Stimulated activated CD4-positive, alpha-beta T cell treated with anti-CD3 and anti-CD28 coated beads, Interleukin-2, amount 100 ng/mL, for 48 hours (primary cell): ENCODE results near the gene TPSD1.
"Not testable (repeated sequence)": the region's sequence is repeated elsewhere in the genome, so short reads cannot be mapped to it uniquely, and the experiment has no call there.

ENCODE experiments used
- DNase-seq, 2 donors: peaks; one replicate each; pipeline ENCODE4 v3.0.0-alpha.2; 2020

TPSD1 gene

GRCh38 chr16:1264345-1265089 is 8.6 kb downstream of the TPSD1 start:
- no peak for DNase-seq

GRCh38 chr16:1265090-1265630 is 9.3 kb downstream of the TPSD1 start:
- DNase-seq: no peak

- DNase-seq: no peak
Measured at GRCh38 chr16:1265826-1266225, 10.0 kb downstream of the TPSD1 start.

- not testable (repeated sequence) for DNase-seq
Measured at GRCh38 chr16:1269418-1269817, 13.5 kb downstream of the TPSD1 start.

GRCh38 chr16:1271380-1271723 is 15.5 kb downstream of the TPSD1 start:
- DNase-seq: no peak

GRCh38 chr16:1271724-1272413 is 16.0 kb downstream of the TPSD1 start:
- DNase-seq: not testable (repeated sequence)

- DNase-seq: no peak
Measured at GRCh38 chr16:1272453-1273198, 16.8 kb downstream of the TPSD1 start.

- no peak for DNase-seq
Measured at GRCh38 chr16:1273816-1274215, 17.9 kb downstream of the TPSD1 start.

- DNase-seq: no peak
Measured at GRCh38 chr16:1274767-1275166, 18.9 kb downstream of the TPSD1 start.

- DNase-seq: no peak
Measured at GRCh38 chr16:1275791-1276579, 20.1 kb downstream of the TPSD1 start.

GRCh38 chr16:1276580-1276878 is 20.7 kb downstream of the TPSD1 start:
- DNase-seq: no peak

- DNase-seq: no peak
Measured at GRCh38 chr16:1277151-1277598, 21.3 kb downstream of the TPSD1 start.

GRCh38 chr16:1277617-1278282 is 21.9 kb downstream of the TPSD1 start:
- DNase-seq: no peak

GRCh38 chr16:1278477-1278876 is 22.6 kb downstream of the TPSD1 start:
- DNase-seq: no peak

GRCh38 chr16:1279081-1279944 is 23.4 kb downstream of the TPSD1 start:
- DNase-seq: no peak

GRCh38 chr16:1279945-1280589 is 24.2 kb downstream of the TPSD1 start:
- no peak for DNase-seq

GRCh38 chr16:1280783-1281182 is 24.9 kb downstream of the TPSD1 start:
- no peak for DNase-seq

GRCh38 chr16:1281517-1281916 is 25.6 kb downstream of the TPSD1 start:
- no peak for DNase-seq

- DNase-seq: no peak
Measured at GRCh38 chr16:1282324-1282973, 26.6 kb downstream of the TPSD1 start.

- DNase-seq: no peak
Measured at GRCh38 chr16:1283296-1283695, 27.4 kb downstream of the TPSD1 start.
